Ramos (cell line): ENCODE data around the gene CPSF4.
"Not testable (repeated sequence)": the region's sequence is repeated elsewhere in the genome, so short reads cannot be mapped to it uniquely, and the experiment has no call there.

Source experiments
- in situ Hi-C: fragments of 300-500 bp; cut with MboI; formaldehyde crosslinking; loops from one replicate; pipeline ENCODE4 v1.14.3; 2022; ENCODE audit warnings: low sequenced_read_pairs; ENCODE audit not compliant: unreplicated experiment

Gene CPSF4

GRCh38 chr7:99478464-99479440, 40.0 kb downstream of the CPSF4 start:
- in situ Hi-C loops = no loop called here

- in situ Hi-C loops = no loop called here
These were observed 46.4 kb downstream of the CPSF4 start for GRCh38 chr7:99485094-99485493.

GRCh38 chr7:99489235-99489634, 50.5 kb downstream of the CPSF4 start:
- in situ Hi-C loops = no loop called here

DNA sequence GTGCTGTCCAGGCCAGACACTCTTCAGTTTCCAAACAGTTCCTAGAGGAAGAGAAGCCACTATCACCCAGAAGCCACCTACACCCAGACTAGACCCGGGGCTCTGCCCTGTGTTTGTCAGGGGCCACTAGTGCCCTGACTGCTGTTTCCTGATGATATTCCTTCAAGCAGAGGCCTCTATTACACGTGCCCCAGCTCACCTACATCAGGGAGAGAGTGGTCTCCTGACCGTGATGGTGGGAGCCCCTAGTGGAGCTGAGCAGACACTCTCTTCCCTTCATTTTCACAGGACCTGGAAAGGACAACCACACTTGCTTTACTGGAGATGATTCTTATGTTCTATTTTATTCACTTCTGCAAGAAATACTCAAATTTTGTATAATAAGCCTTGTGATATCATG, 52.1 kb downstream of the CPSF4 start:
- in situ Hi-C loops = no loop called here

DNA sequence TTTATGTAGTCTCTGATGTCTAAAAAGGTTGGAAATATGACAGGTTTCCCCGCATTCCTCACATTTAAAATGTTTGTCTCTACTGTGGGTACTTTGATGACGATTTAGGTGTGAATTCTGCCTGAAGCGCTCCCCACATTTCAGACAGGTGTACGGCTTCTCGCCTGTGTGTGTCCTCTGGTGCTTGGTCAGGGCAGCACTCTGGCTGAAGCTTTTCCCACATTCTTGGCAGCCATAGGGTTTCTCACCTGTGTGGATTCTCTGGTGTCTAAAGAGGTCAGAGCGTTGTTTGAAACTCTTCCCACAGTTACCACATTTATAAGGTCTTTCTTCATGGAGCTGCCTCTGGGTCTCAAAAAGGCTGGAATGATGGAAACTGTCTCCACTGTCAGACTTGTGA, 55.1 kb downstream of the CPSF4 start:
- in situ Hi-C loops = no loop called here

DNA sequence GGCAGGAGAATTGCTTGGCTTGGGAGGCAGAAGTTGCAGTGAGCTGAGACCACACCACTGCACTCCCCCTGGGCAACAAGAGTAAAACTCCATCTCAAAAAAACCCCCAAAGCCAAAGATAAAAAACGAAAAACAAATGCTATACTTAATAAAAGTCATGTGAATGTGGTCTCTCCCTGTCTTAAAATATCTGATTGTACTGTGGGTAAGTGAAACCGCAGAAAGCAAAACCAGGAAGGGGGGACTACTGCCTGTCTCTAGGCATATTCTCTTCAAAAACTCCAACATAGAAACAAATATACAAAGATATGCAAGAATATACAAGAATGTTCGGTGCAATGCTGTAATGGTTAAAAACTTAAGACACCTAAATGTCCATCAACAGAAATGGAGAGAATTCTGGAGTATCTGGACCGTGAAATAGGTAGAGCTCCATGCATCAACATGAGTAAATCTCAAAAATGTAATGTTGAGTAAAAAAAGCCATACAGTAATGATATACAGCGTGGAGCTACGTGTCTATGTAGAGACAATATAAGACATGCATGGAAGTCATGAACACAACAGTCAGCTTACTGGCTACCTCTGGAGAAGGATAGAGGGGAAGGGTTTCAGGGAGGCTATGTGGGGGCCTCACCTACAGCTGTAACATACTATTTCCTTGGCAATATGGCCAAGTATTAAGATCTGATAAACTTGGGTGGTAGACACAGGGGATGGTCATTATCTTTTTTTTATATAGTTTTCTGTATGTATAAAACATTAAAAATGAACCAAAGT, 59.2 kb downstream of the CPSF4 start:
- in situ Hi-C loops = no loop called here

GRCh38 chr7:99498546-99498944, 59.8 kb downstream of the CPSF4 start:
- in situ Hi-C loops = no loop called here

- in situ Hi-C loops = no loop called here
These were observed 60.6 kb downstream of the CPSF4 start for GRCh38 chr7:99499371-99499720.

DNA sequence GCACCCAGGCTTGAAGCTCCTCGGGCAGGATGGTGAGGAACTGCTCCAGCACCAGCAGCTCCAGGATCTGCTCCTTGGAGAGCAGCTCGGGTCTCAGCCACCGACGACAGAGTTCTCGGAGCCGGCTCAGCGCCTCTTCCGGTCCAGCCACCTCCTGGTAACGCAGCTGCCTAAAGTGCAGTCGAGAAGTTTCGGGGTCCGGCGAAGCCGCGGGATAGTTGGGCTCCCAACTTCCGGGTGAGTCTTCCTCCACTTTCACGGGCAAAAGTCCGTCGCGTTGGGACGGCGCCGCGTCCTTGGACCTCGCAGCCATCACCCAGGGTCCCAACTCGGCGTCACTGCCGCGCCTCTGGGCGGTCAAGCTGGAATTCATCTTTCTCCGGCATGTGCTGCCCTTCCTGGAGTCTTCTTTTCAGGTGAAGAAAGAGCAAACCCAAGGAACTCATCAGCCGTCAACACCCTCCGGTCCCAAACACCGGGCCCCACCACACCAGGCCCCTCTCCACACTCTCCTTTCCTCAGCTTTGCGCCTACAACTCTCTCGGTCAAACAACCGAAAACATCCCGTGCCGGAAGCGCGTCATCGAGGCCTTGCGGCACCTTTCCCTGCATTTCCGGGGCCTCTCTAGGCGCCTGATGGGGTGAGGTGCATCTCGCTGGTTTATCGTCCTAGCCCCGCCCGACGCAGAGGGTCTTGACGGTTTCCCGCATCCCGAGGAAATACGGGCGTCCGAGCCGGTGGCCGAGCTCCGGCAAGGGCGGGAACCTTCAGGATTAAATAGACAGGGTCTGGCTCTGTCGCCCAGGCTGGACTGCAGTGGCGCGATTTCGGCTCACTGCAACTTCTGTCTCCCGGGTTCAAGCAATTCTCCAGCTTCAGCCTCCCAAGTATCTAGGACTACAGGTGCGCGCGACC, 61.2 kb downstream of the CPSF4 start, which contains the start of gene ZNF394:
ZNF394 (minus strand) TSS at position 561 of the 916 bp plus-strand sequence; CDS start at position 373, 188 bp downstream.
- in situ Hi-C loops = no loop called here

GRCh38 chr7:99500637-99501009, 61.9 kb downstream of the CPSF4 start:
- in situ Hi-C loops = no loop called here

- in situ Hi-C loops = not testable (repeated sequence)
These were observed 62.5 kb downstream of the CPSF4 start for GRCh38 chr7:99501236-99501635.

DNA sequence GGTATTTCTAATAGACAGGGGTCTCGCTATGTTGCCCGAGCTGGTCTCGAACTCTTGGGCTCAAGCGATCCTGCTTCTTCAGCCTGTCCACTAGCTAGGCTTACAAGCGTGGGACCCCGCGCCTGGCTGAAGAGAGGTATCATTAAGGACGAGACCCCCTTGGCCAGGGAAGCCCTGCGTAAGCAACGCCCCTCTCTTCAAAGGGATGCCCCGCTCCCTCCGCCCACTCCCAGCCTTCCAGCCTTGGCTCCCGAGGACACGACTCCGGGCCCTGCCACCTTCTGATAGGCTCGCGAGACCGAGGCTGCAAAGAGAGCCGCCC, 65.5 kb downstream of the CPSF4 start:
- in situ Hi-C loops = no loop called here

- in situ Hi-C loops = no loop called here
These were observed 66.0 kb downstream of the CPSF4 start, which contains the start of gene ZKSCAN5 for GRCh38 chr7:99504603-99505323. Gene ZKSCAN5, plus strand, starts transcription at chr7:99504662. Its CDS starts 1,383 bp downstream, at chr7:99506045.

GRCh38 chr7:99505324-99505662, 66.5 kb downstream of the CPSF4 start:
- in situ Hi-C loops = no loop called here
